Raji (cell line): ENCODE results near the gene EXD3.

ENCODE experiments used
- POLR2A ChIP-seq: IDR thresholded peaks from 2 replicates; pipeline ENCODE4 v1.6.1; 2011; ENCODE audit warnings: low read depth, low read length, control low read depth; ENCODE audit not compliant: insufficient read depth

Gene EXD3

DNA sequence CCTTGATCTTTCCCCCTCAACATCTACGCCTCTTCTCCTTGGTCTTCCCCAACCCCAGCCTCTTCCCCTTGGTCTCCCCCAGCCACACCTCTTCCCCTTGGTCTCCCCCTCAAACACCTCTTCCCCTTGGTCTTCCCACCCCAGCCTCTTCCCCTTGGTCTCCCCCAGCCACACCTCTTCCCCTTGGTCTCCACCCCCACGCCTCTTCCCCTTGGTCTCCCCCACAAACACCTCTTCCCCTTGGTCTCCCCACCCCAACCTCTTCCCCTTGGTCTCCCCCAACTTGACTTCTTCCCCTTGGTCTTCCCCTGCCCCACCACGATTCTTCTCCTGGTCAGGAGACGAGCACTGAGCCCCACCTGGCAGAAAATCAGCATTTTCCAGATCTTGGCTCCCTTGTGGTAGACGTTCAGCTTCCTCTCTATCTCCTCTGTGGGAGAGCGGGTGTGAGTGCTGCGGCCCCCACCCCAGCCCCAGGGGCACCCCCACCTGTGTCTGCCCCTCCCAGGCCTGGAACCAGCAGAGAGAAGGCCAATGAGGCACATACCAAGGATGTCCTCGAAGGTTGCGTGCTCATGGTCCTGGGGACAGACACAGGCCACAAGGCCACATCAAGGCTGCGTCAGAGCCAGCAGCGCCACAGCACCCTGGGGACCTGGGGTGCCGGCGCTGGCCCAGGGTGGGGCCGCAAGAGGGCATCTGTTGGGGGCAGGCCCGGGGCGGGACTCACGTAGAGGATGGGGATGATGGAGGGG lies 29.2 kb upstream of the EXD3 start:
- TF ChIP-seq POLR2A, result no peak

DNA sequence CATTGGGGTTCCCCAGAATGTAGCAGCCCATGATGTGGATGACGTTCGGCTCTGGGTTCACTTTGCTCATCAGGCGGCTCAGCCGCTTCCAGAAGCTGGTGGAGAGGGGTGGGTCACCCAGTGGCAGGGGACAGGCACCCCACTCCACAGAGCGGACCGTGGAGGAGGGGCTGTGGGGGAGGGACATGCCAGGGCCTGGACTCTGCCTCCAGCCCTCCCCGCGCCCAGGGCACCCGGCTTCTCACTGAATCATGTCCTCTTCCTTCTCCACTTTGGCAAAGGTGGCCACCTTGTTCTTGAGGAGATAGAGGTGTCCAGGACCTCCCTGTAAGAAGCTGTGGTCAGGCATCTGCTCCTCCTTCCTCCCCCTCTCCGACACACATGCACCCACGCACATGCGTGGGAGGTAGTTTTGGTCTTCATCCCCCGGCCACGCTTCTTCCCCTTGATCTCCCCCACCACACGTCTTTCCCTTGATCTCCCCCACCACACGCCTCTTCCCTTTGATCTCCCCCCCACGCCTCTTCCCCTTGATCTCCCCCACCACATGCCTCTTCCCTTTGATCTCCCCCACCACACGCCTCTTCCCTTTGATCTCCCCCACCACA lies 27.1 kb upstream of the EXD3 start:
- TF ChIP-seq POLR2A, result no peak

DNA sequence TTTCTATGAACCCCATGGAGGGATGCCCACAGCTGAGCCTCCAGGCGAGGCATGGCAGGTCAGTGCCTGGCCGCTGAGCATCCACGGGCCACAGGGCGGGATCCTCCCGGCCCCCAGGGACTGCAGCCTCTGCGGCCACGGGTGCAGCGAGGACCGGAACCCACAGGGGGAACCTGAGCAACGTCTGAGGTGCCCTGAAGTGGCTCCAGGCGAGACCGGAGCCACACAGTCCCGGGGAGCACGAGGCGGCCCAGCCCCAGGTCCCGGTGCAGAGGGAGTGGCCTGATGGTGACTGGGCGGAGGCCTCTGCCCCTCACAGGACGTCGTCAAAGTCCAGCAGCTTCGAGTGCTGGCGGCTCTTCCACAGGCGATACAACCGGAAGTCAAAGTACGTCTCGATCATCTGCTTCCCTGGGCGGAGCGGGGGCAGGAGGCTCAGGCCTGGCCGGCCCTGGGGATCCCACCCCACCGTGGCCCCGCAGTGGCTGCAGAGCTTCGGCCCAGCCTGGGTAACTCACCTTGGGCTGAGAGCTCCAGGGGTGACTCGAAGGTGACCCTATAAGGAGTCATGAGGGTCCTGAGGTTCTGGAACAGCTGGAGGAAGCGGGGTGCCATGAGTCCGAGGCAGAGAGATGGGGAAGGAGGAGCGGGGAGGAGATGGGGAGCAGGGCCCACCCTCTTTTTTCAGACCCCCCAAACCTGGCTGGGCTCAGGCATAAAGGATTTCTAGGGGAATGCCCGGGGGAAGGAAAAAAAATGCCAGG lies 26.3 kb upstream of the EXD3 start:
- no peak for TF ChIP-seq POLR2A

DNA sequence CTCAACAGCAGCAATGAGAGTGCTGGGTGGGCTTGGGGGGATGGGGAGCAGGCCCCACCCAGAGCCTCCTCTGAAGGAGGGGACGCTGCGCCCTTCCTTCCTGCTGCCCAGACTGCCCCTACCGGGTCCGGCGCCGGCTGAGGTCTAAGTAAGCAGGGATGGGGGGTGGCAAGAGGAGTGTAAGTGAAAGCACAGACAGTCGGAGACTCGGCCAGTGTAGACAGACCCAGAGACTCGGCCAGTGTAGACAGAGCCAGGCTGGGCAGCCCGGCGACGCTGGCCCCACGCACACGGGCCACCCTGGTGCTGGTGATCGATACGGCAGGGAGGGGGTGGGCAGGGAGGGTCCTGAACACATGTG lies 25.6 kb upstream of the EXD3 start:
- TF ChIP-seq POLR2A, result no peak

DNA sequence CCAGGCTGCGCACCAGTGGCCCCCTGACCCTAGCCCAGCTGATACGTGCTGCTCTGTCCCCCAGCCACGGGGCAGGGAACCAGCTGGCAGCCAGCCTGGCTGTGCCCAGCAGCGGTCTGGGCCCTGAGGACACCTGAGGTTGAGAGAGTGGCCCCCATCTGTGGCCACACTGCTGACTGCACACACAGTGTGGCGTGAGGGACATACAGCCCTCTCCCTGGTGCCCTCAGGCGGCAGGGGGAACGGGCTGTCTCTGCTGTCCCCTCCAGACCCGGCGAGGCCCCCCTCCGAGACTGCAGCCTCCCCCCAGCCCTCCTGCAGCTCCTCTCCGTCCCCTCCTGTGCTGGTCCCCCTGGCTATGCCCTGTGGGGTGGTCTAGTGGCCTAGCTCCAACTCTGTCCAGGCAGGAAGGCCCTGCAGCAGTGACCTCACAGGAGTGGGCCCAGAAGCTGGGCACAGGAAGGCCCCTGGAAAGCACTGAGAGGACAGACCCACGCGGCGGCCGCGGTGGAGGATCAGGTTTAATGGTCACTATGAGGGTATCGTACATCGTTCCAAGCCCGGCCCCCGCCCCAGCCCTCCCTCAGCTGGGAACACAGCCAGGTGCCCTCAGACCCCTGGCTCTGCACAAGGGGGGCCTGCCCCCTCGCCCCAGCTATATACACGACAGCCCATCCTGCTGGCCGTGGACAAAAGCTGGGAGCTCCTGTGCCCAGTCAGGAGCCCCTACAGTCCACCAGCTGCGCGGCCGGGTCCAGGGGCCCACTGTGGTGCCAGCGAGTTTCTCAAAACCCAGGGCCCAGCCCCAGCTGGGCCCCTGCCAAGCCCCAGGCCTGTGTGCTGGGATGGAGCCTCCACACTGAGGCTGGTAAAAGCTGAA lies 25.0 kb upstream of the EXD3 start:
- no peak for TF ChIP-seq POLR2A

DNA sequence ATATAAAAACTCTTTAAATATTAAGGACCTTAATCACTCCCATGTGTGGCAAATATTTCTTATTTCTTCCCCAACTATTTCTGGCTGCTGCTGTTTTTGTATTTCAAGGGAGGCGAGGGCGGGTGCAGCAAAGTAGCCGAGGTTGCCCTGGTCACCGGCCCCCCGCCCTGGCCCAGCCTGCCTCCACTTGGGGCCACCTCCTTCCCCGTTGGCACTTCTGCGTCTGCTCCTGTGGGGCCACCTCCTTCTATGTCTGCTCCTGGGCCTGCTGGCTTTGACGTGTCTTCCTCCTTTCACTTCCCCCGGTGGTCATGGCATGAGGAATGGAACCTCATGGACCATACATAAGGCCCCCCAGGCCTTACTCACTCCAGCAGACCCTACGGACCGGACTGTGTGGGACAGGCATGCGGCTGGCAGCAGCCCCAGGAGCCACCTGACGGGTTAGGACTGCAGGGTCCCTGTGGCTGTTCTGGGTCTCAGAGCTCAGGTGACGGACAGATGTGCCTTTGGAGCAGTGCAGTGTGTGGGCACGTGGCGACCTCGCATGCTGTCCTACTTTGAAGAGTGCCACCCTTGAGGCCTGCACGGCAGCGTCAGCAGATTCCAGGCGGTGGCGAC lies 24.0 kb upstream of the EXD3 start:
- TF ChIP-seq POLR2A, result no peak

DNA sequence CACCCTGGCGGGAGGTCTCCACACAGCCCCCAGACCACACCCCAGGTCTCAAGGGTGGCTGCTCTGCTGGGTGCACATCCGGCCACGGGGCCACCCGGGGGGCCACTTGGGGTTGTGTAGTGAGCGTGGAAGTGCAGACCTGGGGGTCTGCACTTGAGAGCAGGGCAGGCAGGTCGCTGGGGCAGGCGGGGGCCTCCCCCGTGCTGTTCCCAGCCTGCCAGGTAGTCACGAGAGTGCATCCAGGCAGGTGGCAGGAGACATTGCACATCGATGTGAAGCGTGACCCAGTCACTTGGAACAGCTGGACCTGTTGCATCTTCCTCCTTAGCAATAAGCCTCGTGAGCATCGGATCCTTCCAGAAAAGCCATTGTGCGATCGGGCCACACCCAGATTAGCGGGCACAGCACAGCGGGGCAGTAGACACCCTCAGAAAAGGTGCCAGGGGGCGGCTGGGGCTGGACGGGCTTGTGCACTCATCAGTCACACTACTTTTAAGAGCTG lies 23.0 kb upstream of the EXD3 start:
- no peak for TF ChIP-seq POLR2A

DNA sequence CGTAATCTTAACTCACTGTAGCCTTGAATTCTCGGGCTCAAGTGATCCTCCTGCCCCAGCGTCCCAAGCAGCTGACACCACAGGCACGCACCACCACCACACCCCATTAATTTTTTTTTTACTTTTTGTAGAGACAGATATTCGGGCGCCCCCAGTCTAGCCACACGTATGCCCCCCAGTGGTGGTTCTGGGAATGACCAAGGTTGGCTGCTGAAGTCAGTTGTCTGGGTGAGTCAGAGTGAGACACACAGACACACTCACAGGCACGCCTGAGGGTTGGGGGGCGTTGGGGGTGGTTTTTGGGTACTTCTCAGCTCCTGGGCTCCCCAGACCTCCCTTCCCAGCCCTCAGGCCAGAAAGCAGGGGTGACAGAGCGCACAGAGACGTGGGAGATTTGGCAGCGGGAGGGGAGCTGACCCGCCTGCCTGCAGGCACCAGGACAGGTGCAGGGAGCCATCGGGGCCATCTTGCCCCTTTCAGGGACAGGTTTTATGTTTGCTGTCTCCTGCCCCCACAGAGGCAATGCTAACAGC lies 22.4 kb upstream of the EXD3 start:
- no peak for TF ChIP-seq POLR2A

DNA sequence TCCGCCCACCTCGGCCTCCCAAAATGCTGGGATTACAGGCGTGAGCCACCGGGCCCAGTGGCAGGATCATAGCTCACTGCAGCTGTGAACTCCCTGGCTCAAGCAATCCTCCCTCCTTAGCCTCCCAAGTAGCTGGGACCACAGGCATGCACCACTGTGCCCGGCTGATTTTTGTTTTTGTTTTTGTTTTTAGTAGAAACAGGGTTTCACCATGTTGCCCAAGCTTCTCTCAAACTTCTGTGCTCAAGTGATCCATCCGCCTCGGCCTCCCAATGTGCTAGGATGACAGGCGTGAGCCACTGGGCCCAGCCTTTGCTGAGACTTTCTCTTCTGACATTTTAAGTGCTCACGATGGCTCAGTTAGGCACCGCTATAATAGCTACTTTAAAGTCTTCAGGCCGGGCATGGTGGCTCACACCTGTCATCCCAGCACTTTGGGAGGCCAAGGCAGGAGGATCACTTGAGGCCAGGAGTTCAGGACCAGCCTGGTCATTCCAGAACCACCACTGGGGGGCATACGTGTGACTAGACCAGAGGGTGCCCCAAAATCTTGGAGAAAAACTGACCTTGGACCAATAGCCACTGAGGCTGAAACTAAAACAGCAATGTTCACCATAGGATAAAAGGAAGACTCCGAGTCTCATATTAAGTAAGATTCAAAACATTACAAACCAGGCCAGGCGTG lies 21.3 kb upstream of the EXD3 start:
- TF ChIP-seq POLR2A, result no peak

DNA sequence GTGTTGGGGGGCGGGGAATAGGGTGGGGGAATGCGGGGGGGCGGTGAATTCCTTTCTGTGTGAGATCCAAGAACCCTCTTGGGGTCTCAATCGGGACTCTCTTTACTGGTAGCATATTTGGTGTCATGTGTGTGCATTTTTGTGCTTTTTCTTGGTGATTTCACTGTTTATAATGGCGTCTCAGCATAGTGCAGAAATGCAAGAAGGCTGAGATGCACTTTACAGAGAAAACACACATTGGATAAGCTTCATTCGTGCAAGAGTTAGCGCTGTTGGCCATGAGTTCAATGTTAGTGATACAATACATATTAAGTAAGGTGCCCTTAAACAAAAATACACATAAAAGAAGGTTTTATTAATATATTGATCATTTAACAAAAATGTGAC lies 19.0 kb upstream of the EXD3 start:
- TF ChIP-seq POLR2A, result no peak

DNA sequence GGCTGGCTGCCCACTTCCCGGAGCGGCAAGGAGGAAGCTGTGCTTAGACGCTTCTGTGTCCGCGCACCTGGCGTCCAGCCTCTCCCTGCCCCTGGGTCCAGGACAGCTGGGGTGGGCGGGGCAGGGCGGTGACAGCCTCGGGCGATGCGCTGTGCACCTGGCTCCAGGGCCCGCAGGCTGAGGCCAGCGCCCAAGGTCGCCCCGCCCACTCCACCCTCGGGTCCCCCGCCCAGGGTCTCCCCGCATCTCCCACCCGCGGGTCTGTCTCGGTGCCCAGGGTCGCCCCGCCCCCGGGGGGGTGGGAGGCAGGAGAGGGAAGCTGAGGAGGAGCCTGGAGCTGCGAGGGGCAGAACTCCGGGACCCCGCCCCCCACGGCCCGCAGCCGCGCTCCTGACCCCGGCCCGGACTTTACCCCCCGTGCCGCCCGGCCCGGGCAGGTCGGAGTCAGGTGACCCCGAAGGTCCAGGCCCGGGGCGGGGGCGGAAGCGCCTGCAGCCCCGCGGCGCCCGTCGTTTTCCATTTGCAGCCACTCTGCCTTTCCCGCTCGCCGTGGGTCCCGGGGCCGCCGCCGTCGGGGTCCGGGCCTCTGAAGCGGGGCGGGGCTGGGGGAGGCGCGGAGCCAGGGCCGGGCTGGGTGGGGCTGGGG lies 18.4 kb upstream of the EXD3 start, which contains the start of gene ENTPD8:
TSS of gene ENTPD8 (minus strand) at position 69 of the 646 bp plus-strand sequence. CDS start 3,072 bp downstream, outside the sequence.
- no peak for TF ChIP-seq POLR2A

DNA sequence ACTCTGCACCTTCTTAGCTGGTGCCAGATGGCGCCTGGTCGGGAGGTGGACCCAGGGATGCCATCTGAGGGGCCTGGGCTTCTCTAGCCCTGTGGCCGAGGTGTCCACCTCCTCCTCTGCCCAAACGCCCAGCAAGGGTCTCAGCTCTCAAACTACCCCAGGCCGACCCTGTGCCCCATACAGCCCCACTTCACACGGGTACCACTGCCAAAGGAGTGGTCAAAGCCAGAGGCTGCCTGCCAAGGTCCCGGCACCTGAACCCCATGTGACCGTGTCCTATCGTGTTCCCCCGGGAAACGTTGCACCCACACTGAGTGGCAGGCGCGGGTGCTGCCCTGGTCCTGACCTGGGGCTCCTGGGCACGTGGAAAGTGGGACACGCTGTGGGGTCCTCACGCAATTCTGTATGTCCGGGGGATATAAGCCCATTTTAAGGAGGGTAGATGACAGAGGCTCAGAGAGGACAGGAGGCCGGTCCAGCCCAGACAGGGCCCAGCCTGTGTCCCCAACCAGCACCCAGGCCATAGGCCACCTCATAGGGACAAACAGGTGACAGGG lies 16.3 kb upstream of the EXD3 start:
- TF ChIP-seq POLR2A, result no peak
